ENCODE data around the gene PTPRG.

- no peak for TF ChIP-seq POLR2AphosphoS5 (IDR thresholded peaks at IDR 0.05; ENCODE audit: low read depth, low read length)
- TF ChIP-seq TAF1 (IDR thresholded peaks at IDR 0.05; ENCODE audit: borderline replicate concordance, low read depth, low read length), result no peak
Measured at GRCh38 chr3:61858054-61858453, 296.7 kb downstream of the PTPRG start.
